Endodermal cell (in vitro differentiated cells): ENCODE results near the gene NLK. TPM values are rescaled to one million over a fixed set of nuclear protein-coding genes. Genes with fewer than 3 reads are reported as not detected.
A peak's percentile ranks its signal among the peaks of the same experiment; 100 is the strongest.

Experiments used
- DNase-seq: peaks from one replicate; pipeline ENCODE4 v3.0.0-alpha.2; 2017
- H3K27ac ChIP-seq: 2 replicates; pipeline ENCODE4 v1.5.1; 2013; ENCODE audit warnings: mild to moderate bottlenecking, low read depth, low read length, moderate library complexity
- H3K27me3 ChIP-seq: 2 replicates; pipeline ENCODE4 v1.6.1; 2013; ENCODE audit warnings: mild to moderate bottlenecking, low read length, moderate library complexity; ENCODE audit not compliant: insufficient read depth, control insufficient read depth, poor library complexity, severe bottlenecking
- H3K36me3 ChIP-seq: 2 replicates; pipeline ENCODE4 v1.7.0; 2013; ENCODE audit warnings: mild to moderate bottlenecking, low read length, moderate library complexity; ENCODE audit not compliant: control insufficient read depth, insufficient read depth
- H3K4me1 ChIP-seq: one replicate; pipeline ENCODE4 v1.7.0; 2013; ENCODE audit warnings: low read length; ENCODE audit not compliant: control insufficient read depth, insufficient read depth
- H3K4me3 ChIP-seq: 2 replicates; pipeline ENCODE4 v1.5.1; 2013; ENCODE audit warnings: mild to moderate bottlenecking, low read length, moderate library complexity
- H3K9ac ChIP-seq: 2 replicates; pipeline ENCODE4 v1.6.1; 2013; ENCODE audit warnings: mild to moderate bottlenecking, low read length, moderate library complexity; ENCODE audit not compliant: poor library complexity, severe bottlenecking; ENCODE audit errors: extremely low read depth
- H3K9me3 ChIP-seq: 2 replicates; pipeline ENCODE4 v1.6.1; 2013; ENCODE audit warnings: mild to moderate bottlenecking, low read length, moderate library complexity; ENCODE audit not compliant: control insufficient read depth
- H3K27ac Mint-ChIP-seq: 2 replicates; pipeline ENCODE4 v1.8.0; 2020; ENCODE audit warnings: mixed read lengths
- H3K27me3 Mint-ChIP-seq: 2 replicates; pipeline ENCODE4 v1.8.0; 2021; ENCODE audit warnings: mild to moderate bottlenecking, mixed read lengths; ENCODE audit not compliant: insufficient read depth
- H3K36me3 Mint-ChIP-seq: 2 replicates; pipeline ENCODE4 v1.8.0; 2020; ENCODE audit warnings: low read depth, mixed read lengths
- H3K4me1 Mint-ChIP-seq: 2 replicates; pipeline ENCODE4 v1.8.0; 2020; ENCODE audit warnings: mixed read lengths
- H3K4me3 Mint-ChIP-seq: 2 replicates; pipeline ENCODE4 v1.8.0; 2020; ENCODE audit warnings: mild to moderate bottlenecking, moderate library complexity, mixed read lengths
- H3K9me3 Mint-ChIP-seq: 2 replicates; pipeline ENCODE4 v1.8.0; 2020; ENCODE audit warnings: mild to moderate bottlenecking, mixed read lengths
- whole genome bisulfite sequencing, 2 experiments: methylation state at CpG; one replicate each; pipeline versions ENCODE4 v1.1.5 to v1.1.7; 2013; ENCODE audit warnings: missing lambda C conversion rate in 2 of 2, mixed read lengths in 1 of 2; ENCODE audit not compliant: insufficient coverage in 1 of 2, insufficient read length in 1 of 2; 5-methylcytosine and 5-hydroxymethylcytosine counted together
- total RNA-seq, 2 donors: library from RNA; stranded (reverse); fragmentation: NEBNext Ultra II Directional in 1 of 2; extraction: Animal tissue kit (Norgen Biotek cat#: 25700) in 1 of 2; gene quantifications; 2 replicates in 1 of 2; 3 replicates in 1 of 2; pipeline ENCODE4 v1.2.1, GENCODE V29; 2021
- TF ChIP-seq, protein P1 (sequence below): fragments of 200-600 bp; sonication (generic); conservative IDR thresholded peaks from 2 replicates; pipeline ENCODE4 v1.5.0; 2021; ENCODE audit warnings: antibody characterized with exemption, mild to moderate bottlenecking

The NLK gene
- total RNA-seq, 2 donors from 2014 or later, result 49.2 to 50.3 TPM

DNA sequence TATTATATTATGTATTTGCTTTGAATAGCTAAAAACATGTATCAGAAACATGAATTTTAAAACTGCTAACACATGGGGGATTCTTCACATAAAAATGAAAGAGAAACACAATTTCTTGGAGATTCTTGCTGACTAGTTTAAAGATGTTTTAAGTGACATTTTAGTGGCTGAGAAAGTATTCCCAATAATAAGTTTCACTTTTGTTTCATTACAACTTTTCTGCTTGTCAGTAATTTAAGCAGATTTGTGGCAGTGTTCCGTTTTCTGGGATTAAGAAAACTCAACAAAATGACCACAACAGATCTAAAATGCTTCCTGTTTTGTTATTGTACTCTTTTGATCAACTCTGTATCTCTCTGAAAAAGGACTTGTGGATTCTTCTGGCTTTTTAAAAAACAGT, 75.9 kb downstream of the NLK start:
- no peak overlapping the region for H3K9ac ChIP-seq
- H3K27me3 Mint-ChIP-seq, result no peaks in the 10 kb centered on the region
- H3K9me3 Mint-ChIP-seq, result no peaks in the 10 kb centered on the region

DNA sequence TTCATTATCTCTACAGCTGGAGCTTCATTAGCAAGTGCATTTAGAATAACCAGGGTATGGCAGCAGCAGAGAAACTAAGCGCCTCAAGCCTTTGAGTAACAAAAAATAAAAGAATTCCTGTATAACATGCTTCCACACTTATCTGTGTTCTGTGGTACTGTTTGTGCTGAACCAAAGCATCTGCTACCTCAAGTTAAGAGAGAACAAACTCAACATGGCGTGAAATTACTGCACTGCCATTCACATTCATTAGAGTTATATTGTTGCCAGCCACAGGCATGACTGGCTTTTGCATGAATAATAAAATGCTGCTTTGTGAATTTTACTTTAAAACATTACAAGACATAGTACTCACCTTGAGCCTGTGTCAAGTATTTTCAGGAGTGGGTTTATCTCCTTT, 76.6 kb downstream of the NLK start:
- Histone ChIP-seq H3K4me3 (no peak overlapping the region), H3K36me3 (peaks cover 17% of the 10 kb centered on the region), H3K9me3 (no peaks in the 10 kb centered on the region), H3K27me3 (no peaks in the 10 kb centered on the region), H3K4me1 (peaks cover 4% of the 10 kb centered on the region), H3K27ac (no peak overlapping the region), H3K9ac (no peak overlapping the region)
- 95% methylated on average over 2 of the region's 2 CpGs; no CpG with 5 or more reads in 1 of the 2 experiments for WGBS, 2 experiments
- H3K27me3 Mint-ChIP-seq, result no peaks in the 10 kb centered on the region
- TF ChIP-seq, protein P1, sequence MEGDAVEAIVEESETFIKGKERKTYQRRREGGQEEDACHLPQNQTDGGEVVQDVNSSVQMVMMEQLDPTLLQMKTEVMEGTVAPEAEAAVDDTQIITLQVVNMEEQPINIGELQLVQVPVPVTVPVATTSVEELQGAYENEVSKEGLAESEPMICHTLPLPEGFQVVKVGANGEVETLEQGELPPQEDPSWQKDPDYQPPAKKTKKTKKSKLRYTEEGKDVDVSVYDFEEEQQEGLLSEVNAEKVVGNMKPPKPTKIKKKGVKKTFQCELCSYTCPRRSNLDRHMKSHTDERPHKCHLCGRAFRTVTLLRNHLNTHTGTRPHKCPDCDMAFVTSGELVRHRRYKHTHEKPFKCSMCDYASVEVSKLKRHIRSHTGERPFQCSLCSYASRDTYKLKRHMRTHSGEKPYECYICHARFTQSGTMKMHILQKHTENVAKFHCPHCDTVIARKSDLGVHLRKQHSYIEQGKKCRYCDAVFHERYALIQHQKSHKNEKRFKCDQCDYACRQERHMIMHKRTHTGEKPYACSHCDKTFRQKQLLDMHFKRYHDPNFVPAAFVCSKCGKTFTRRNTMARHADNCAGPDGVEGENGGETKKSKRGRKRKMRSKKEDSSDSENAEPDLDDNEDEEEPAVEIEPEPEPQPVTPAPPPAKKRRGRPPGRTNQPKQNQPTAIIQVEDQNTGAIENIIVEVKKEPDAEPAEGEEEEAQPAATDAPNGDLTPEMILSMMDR, result no peak
- no peak overlapping the region for H3K4me3 Mint-ChIP-seq
- no peak overlapping the region for H3K27ac Mint-ChIP-seq
- no peak for DNase-seq
- H3K4me1 Mint-ChIP-seq, result peaks cover 32% of the 10 kb centered on the region
- peaks cover 8% of the 10 kb centered on the region for H3K36me3 Mint-ChIP-seq
- no peaks in the 10 kb centered on the region for H3K9me3 Mint-ChIP-seq

More for the DNA sequence above, 75.9 kb downstream of the NLK start:
- Histone ChIP-seq H3K4me1 (peaks cover 4% of the 10 kb centered on the region), H3K36me3 (peaks cover 10% of the 10 kb centered on the region), H3K4me3 (no peak overlapping the region), H3K27me3 (no peaks in the 10 kb centered on the region), H3K9me3 (no peaks in the 10 kb centered on the region), H3K27ac (no peak overlapping the region)
- DNase-seq, result no peak
- Mint-ChIP-seq H3K4me3 (no peak overlapping the region), H3K36me3 (peaks cover 7% of the 10 kb centered on the region), H3K4me1 (peaks cover 38% of the 10 kb centered on the region), H3K27ac (peak overlapping the region; percentile 33)
- WGBS, 2 experiments, result 100% methylated on average over 1 of the region's 1 CpG; no CpG with 5 or more reads in 1 of the 2 experiments
- TF ChIP-seq, protein P1, result no peak

DNA sequence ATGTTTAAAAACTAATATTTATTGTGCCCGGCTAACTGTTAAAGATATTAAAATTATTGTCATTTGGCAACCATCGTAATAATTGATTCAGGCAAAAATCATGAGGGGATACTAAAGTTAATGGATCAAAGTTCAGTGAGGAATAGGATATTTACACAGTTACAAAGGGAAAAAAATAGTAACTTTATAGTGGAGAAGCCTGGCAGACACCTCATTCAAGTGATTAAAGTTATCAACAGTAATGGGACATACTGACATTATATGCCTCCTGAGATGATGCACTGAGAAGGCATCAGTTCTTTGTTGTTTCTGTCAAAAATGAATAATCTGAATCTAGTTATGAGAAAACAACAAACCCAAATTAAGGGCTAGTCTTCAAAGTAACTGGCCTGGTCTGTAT, 77.1 kb downstream of the NLK start:
- no peaks in the 10 kb centered on the region for H3K9me3 ChIP-seq
- 92 to 99% methylated on average over 2 of the region's 2 CpGs for WGBS, 2 experiments
- peaks cover 22% of the 10 kb centered on the region for H3K36me3 ChIP-seq
- TF ChIP-seq, protein P1, result no peak
- H3K4me1 ChIP-seq, result peaks cover 4% of the 10 kb centered on the region
- H3K4me3 ChIP-seq, result no peak overlapping the region
- no peak overlapping the region for H3K4me3 Mint-ChIP-seq
- DNase-seq, result no peak
- no peaks in the 10 kb centered on the region for H3K9me3 Mint-ChIP-seq
- H3K27ac ChIP-seq, result no peak overlapping the region
- H3K27me3 ChIP-seq, result no peaks in the 10 kb centered on the region
- H3K36me3 Mint-ChIP-seq, result peaks cover 14% of the 10 kb centered on the region
- no peaks in the 10 kb centered on the region for H3K27me3 Mint-ChIP-seq
- H3K9ac ChIP-seq, result no peak overlapping the region
- H3K27ac Mint-ChIP-seq, result no peak overlapping the region
- H3K4me1 Mint-ChIP-seq, result peaks cover 27% of the 10 kb centered on the region
